HEK293 (cell line): ENCODE results near the gene PABPC3.

ENCODE experiments used
- CTCF ChIA-PET: fragments of 350-600 bp; formaldehyde crosslinking; extraction: SDS; loops from one replicate; lab custom pipeline; 2021; ENCODE audit warnings: antibody characterized with exemption; lab: Yijun Ruan, JAX
- POLR2A ChIA-PET: fragments of 300-600 bp; formaldehyde crosslinking; extraction: SDS; loops from one replicate; lab custom pipeline; 2020; ENCODE audit warnings: antibody characterized with exemption, inconsistent platforms; lab: Yijun Ruan, JAX
- H3K27ac ChIP-seq: fragments of 200-500 bp; sonication (Bioruptor generic); 2 replicates; pipeline ENCODE4 v1.5.1; 2014; ENCODE audit warnings: low read depth, low read length, control low read depth, inconsistent platforms; ENCODE audit errors: extremely low read depth
- H3K36me3 ChIP-seq, 2 experiments: fragments of 200-500 bp in 1 of 2; sonication (Bioruptor generic) in 1 of 2; 1 replicate in 1 of 2; 2 replicates in 1 of 2; pipeline ENCODE4 v1.5.1; 2014 to 2017; ENCODE audit warnings: inconsistent platforms in 2 of 2, low read length in 2 of 2; ENCODE audit not compliant: control insufficient read depth in 2 of 2, insufficient read depth in 1 of 2
- H3K4me1 ChIP-seq: fragments of 200-500 bp; sonication (Bioruptor generic); 2 replicates; pipeline ENCODE4 v1.5.1; 2014; ENCODE audit warnings: mild to moderate bottlenecking, low read length, inconsistent platforms; ENCODE audit not compliant: control insufficient read depth, insufficient read depth
- H3K4me3 ChIP-seq: 2 replicates; pipeline ENCODE4 v1.5.1; 2011; ENCODE audit warnings: low read depth, mild to moderate bottlenecking, control low read depth, low read length, moderate library complexity
- H3K9me3 ChIP-seq: fragments of 200-500 bp; sonication (Bioruptor generic); 2 replicates; pipeline ENCODE4 v1.5.1; 2014; ENCODE audit warnings: low read depth, low read length, inconsistent platforms; ENCODE audit not compliant: control insufficient read depth, insufficient read depth
- SETDB1 ChIP-seq: IDR thresholded peaks from one replicate; pipeline ENCODE4 v1.6.1; 2017; ENCODE audit warnings: mild to moderate bottlenecking, low read length, moderate library complexity, mixed read lengths; ENCODE audit not compliant: insufficient read length
- SP2 ChIP-seq: fragments of 450-650 bp; formaldehyde crosslinking; IDR thresholded peaks from 2 replicates; pipeline ENCODE4 v1.5.1; 2016; ENCODE audit warnings: missing biosample characterization, missing genetic modification characterization
- SP3 ChIP-seq: fragments of 450-650 bp; formaldehyde crosslinking; IDR thresholded peaks from 2 replicates; pipeline ENCODE4 v1.5.1; 2016; ENCODE audit warnings: missing biosample characterization, missing genetic modification characterization
- ZBTB8A ChIP-seq: fragments of 450-650 bp; formaldehyde crosslinking; IDR thresholded peaks from 2 replicates; pipeline ENCODE4 v1.5.1; 2016; ENCODE audit warnings: missing biosample characterization, missing genetic modification characterization
- ZFP69B ChIP-seq: fragments of 450-650 bp; formaldehyde crosslinking; IDR thresholded peaks from 2 replicates; pipeline ENCODE4 v1.5.1; 2016; ENCODE audit warnings: missing biosample characterization, missing genetic modification characterization
- ZNF394 ChIP-seq: fragments of 450-650 bp; formaldehyde crosslinking; IDR thresholded peaks from 2 replicates; pipeline ENCODE4 v1.5.1; 2016; ENCODE audit warnings: missing biosample characterization, missing genetic modification characterization, mild to moderate bottlenecking, moderate library complexity, borderline replicate concordance
- ZNF776 ChIP-seq: fragments of 450-650 bp; formaldehyde crosslinking; IDR thresholded peaks from 2 replicates; pipeline ENCODE4 v1.5.0; 2017; ENCODE audit warnings: missing biosample characterization, missing genetic modification characterization, borderline replicate concordance
- TF ChIP-seq, protein P1 (sequence below): fragments of 450-650 bp; formaldehyde crosslinking; IDR thresholded peaks from 2 replicates; pipeline ENCODE4 v1.5.1; 2016; ENCODE audit warnings: missing biosample characterization, missing genetic modification characterization
- TF ChIP-seq, protein P2 (sequence below): fragments of 450-650 bp; formaldehyde crosslinking; IDR thresholded peaks from 2 replicates; pipeline ENCODE4 v1.5.1; 2016; ENCODE audit warnings: missing biosample characterization, missing genetic modification characterization
- TF ChIP-seq, protein P3 (sequence below): fragments of 450-650 bp; formaldehyde crosslinking; IDR thresholded peaks from 2 replicates; pipeline ENCODE4 v1.5.1; 2016; ENCODE audit warnings: missing biosample characterization, missing genetic modification characterization
- TF ChIP-seq, protein P4 (sequence below): fragments of 450-650 bp; formaldehyde crosslinking; IDR thresholded peaks from 2 replicates; pipeline ENCODE4 v1.5.1; 2016; ENCODE audit warnings: missing biosample characterization, missing genetic modification characterization

PABPC3 gene

GRCh38 chr13:25046985-25047511 lies 48.9 kb upstream of the PABPC3 start (continued):
- TF ChIP-seq, protein P1, sequence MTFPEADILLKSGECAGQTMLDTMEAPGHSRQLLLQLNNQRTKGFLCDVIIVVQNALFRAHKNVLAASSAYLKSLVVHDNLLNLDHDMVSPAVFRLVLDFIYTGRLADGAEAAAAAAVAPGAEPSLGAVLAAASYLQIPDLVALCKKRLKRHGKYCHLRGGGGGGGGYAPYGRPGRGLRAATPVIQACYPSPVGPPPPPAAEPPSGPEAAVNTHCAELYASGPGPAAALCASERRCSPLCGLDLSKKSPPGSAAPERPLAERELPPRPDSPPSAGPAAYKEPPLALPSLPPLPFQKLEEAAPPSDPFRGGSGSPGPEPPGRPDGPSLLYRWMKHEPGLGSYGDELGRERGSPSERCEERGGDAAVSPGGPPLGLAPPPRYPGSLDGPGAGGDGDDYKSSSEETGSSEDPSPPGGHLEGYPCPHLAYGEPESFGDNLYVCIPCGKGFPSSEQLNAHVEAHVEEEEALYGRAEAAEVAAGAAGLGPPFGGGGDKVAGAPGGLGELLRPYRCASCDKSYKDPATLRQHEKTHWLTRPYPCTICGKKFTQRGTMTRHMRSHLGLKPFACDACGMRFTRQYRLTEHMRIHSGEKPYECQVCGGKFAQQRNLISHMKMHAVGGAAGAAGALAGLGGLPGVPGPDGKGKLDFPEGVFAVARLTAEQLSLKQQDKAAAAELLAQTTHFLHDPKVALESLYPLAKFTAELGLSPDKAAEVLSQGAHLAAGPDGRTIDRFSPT (tag by site-specific recombination) = no peak
- TF ChIP-seq ZNF776 (tag by site-specific recombination) (no peak), ZBTB8A (tag by site-specific recombination) (peak; percentile 67), ZNF394 (tag by site-specific recombination) (0 out of 2 replicates have a peak, but pooled peaks have one; percentile 15), SP3 (tag by site-specific recombination) (peak; percentile 37; the same call in 1 of the 2 replicates), ZFP69B (peak; percentile 17; the same call in 1 of the 2 replicates), SP2 (peak; percentile 81)
- TF ChIP-seq, protein P2, sequence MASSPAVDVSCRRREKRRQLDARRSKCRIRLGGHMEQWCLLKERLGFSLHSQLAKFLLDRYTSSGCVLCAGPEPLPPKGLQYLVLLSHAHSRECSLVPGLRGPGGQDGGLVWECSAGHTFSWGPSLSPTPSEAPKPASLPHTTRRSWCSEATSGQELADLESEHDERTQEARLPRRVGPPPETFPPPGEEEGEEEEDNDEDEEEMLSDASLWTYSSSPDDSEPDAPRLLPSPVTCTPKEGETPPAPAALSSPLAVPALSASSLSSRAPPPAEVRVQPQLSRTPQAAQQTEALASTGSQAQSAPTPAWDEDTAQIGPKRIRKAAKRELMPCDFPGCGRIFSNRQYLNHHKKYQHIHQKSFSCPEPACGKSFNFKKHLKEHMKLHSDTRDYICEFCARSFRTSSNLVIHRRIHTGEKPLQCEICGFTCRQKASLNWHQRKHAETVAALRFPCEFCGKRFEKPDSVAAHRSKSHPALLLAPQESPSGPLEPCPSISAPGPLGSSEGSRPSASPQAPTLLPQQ (tag by site-specific recombination) = 0 out of 2 replicates have a peak, but pooled peaks have one; percentile 28
- TF ChIP-seq, protein P3, sequence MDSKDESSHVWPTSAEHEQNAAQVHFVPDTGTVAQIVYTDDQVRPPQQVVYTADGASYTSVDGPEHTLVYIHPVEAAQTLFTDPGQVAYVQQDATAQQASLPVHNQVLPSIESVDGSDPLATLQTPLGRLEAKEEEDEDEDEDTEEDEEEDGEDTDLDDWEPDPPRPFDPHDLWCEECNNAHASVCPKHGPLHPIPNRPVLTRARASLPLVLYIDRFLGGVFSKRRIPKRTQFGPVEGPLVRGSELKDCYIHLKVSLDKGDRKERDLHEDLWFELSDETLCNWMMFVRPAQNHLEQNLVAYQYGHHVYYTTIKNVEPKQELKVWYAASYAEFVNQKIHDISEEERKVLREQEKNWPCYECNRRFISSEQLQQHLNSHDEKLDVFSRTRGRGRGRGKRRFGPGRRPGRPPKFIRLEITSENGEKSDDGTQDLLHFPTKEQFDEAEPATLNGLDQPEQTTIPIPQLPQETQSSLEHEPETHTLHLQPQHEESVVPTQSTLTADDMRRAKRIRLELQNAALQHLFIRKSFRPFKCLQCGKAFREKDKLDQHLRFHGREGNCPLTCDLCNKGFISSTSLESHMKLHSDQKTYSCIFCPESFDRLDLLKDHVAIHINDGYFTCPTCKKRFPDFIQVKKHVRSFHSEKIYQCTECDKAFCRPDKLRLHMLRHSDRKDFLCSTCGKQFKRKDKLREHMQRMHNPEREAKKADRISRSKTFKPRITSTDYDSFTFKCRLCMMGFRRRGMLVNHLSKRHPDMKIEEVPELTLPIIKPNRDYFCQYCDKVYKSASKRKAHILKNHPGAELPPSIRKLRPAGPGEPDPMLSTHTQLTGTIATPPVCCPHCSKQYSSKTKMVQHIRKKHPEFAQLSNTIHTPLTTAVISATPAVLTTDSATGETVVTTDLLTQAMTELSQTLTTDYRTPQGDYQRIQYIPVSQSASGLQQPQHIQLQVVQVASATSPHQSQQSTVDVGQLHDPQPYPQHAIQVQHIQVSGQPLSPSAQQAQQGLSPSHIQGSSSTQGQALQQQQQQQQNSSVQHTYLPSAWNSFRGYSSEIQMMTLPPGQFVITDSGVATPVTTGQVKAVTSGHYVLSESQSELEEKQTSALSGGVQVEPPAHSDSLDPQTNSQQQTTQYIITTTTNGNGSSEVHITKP (tag by site-specific recombination) = peak; percentile 23; the same call in 1 of the 2 replicates
- TF ChIP-seq, all 188 proteins: peak for 22

GRCh38 chr13:25051065-25051464 lies 44.9 kb upstream of the PABPC3 start:
- TF ChIP-seq, protein P4, sequence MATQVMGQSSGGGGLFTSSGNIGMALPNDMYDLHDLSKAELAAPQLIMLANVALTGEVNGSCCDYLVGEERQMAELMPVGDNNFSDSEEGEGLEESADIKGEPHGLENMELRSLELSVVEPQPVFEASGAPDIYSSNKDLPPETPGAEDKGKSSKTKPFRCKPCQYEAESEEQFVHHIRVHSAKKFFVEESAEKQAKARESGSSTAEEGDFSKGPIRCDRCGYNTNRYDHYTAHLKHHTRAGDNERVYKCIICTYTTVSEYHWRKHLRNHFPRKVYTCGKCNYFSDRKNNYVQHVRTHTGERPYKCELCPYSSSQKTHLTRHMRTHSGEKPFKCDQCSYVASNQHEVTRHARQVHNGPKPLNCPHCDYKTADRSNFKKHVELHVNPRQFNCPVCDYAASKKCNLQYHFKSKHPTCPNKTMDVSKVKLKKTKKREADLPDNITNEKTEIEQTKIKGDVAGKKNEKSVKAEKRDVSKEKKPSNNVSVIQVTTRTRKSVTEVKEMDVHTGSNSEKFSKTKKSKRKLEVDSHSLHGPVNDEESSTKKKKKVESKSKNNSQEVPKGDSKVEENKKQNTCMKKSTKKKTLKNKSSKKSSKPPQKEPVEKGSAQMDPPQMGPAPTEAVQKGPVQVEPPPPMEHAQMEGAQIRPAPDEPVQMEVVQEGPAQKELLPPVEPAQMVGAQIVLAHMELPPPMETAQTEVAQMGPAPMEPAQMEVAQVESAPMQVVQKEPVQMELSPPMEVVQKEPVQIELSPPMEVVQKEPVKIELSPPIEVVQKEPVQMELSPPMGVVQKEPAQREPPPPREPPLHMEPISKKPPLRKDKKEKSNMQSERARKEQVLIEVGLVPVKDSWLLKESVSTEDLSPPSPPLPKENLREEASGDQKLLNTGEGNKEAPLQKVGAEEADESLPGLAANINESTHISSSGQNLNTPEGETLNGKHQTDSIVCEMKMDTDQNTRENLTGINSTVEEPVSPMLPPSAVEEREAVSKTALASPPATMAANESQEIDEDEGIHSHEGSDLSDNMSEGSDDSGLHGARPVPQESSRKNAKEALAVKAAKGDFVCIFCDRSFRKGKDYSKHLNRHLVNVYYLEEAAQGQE (tag by site-specific recombination) = no peak
- peak; percentile 70 for TF ChIP-seq SETDB1
- TF ChIP-seq, all 188 proteins: peak for 1
- ChIA-PET CTCF (interaction anchor here (0.7 to 0.9 kb wide), 3 partner anchors 10 to 832 kb away, joined by 3 to 4 read pairs (median 3); no protein-coding TSS in a partner anchor), POLR2A (no interaction called here)
- Histone ChIP-seq H3K4me3 (no peak overlapping the region), H3K36me3 (no peaks in the 10 kb centered on the region), H3K4me1 (no peaks in the 10 kb centered on the region), H3K9me3 (no peaks in the 10 kb centered on the region), H3K27ac (no peak overlapping the region)
